DMS114 treated with DMSO at 0.1 percent for 48 hours (cell line): Measurements from ENCODE around the gene PARP11.

Experiments
- DNase-seq: peaks from one replicate; lab custom pipeline; 2025; ENCODE audit not compliant: unreplicated experiment; lab: John Stamatoyannopoulos, UW

The PARP11 gene, protein sequence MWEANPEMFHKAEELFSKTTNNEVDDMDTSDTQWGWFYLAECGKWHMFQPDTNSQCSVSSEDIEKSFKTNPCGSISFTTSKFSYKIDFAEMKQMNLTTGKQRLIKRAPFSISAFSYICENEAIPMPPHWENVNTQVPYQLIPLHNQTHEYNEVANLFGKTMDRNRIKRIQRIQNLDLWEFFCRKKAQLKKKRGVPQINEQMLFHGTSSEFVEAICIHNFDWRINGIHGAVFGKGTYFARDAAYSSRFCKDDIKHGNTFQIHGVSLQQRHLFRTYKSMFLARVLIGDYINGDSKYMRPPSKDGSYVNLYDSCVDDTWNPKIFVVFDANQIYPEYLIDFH

DNA sequence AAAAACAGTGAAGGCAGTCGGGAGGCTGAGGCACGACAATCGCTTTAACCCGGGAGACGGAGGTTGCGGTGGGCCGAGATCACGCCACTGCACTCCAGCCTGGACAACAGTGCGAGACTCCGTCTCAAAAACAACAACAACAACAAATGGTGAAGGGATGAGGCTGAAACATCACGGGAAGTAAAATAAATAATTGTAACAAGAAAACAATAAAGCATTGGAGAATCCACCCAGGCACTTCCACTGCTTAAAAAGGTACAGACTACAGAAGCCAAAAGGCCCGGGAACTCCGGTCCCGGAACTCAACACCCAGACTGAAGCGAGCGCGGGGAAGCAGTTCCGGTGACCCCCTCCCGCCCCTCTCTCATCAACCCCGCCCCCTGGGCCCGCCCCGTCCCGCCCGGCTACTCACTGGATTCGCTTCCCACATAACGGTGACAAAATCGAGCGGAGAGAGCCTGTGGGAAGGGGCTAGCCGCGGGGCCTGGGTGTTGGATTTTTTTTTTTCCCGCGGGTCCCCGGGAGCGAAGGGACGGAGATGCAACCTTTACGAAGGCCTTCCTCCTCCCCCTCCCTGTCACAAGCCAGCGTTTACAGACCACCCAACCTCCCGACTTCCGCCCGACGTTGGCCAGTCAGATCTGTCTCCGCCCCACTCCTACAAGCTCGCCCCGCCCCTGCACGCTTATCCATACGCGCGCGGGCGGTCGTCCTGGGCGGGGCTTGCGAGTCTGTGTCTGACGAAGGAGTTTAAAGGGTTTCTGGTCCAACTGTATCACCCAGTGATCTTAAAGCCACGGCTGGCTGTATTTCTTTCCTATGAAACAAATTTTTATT is at the start of gene PARP11:
Gene PARP11, minus strand, starts transcription at position 600 of the 837 bp plus-strand sequence. Its CDS starts 170 bp downstream, at position 430.
- peak; percentile 97 for DNase-seq

DNA sequence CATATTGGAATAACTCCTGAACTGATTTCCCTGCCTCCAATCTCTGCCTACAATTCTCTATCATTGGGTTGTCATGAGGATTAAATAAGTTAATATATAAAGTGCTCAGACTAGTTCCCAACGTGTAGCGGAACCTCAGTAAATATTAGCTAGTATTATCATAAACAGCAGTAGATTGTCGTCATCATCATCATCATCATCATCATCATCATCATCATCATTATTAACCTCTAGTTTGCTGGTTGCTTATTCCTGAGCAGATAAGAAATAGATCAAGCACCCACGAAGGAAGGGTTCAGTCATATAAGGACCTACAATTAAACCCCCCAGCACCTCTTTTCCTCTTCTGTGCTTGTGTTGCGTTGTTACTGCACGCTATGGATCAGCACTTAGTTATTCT is 48.8 kb upstream of the PARP11 start:
- no peak for DNase-seq

DNA sequence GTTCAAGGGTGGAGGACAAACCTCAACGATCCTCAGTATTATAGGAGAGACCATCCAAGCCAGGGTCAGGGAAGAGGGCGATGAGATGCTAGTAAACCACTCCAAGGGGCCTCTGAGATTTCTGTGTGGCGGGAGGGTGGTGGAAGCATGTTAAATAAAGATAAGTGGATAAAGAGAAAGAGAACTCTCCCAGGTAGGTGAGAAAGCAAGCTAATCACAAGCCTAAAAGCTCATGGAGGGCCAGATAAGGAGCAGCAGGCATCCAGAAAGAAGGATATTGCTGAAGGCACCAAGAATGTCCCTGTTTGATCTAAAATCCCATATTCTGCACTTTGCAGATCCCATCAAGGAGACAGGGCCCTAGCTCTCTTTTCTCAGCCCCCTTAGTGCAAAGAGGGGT is 48.3 kb upstream of the PARP11 start:
- DNase-seq, result no peak

DNA sequence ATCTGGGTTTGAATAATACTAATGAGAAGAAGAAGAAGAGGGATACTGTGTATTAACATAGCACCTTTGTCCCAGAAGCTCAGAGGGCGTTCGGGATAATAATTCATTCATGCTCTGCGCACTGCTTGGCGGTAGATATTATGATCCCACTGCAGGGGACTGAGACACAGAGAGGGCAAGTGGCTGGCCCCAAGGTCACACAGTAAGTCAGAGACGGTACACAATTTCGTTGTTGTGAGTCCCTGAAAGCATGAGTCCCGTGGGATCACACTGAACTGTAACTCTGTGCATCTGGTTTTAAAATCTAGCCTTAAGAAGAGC is 47.9 kb upstream of the PARP11 start:
- DNase-seq, result no peak

DNA sequence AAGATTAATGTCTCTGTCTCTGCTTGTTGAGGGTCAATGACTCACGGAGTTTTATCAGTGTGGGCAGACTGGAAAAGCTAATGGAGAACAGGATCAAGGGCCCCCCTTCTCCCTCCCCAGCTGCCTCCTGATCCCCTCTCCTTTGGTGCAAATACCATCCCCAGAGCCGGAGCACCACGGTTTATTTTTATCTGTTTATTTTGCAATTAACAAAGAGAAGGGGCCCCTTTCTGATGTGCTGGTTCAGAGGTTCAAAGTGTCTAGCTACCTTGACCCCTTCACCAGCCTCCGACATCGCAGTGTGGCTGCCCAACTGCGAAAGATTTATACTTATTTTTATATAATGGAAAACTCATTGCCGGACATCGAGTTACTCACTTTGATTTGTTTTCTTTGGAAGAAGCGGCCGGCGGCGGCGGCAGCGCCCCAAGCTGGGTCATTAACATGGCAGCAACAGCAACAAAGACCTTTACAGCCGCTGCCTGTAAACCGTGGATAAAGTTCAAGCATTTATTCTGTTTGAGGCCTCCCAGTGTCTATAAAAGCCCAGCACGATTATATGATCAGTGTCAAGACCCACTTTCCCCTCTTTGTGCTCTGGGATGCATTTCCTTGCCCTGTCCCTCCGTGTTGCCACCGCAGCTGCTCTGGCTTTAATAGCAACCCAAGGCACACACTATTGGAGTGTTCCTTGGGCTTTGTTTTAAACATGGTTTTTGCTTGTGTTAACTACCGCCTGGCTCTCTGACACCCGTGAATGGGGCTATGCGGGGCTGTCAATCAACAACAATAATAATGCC is 47.4 kb upstream of the PARP11 start:
- DNase-seq, result no peak

DNA sequence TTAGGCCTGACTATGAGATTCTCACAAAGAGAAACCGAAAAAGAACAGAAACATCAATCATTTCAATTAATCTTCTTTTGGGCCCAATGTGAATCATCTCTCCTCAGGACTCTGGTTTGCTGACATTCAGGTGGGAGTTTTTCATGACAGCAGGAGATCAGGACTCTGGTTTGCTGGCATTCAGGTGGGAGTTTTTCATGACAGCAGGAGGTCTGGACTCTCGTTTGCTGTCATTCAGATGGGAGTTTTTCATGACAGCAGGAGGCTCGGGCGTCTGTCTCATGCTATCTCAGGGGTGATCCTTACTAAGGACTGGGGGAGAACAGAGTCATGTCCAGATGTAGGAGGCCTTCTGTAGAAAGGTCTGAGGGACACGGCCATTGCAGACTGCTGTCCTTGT is 40.1 kb upstream of the PARP11 start:
- no peak for DNase-seq

DNA sequence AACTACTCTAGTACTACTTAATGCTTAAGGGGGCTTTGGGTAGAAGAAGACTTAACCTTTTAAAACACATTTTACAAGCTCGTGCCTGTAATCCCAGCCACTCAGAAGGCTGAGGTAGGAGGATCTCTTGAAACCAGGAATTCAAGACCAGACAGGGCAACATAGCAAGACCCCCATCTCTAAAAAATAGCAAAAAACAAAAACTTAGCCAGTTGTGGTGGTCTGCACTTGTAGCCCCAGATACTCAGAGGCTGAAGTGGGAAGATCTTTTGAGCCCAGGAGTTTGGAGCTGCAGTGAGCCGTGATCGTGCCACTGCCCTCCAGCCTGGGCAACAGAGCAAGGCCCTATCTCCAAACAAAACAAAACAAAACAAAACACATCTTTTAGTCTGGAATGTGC is 39.7 kb upstream of the PARP11 start:
- DNase-seq, result no peak

DNA sequence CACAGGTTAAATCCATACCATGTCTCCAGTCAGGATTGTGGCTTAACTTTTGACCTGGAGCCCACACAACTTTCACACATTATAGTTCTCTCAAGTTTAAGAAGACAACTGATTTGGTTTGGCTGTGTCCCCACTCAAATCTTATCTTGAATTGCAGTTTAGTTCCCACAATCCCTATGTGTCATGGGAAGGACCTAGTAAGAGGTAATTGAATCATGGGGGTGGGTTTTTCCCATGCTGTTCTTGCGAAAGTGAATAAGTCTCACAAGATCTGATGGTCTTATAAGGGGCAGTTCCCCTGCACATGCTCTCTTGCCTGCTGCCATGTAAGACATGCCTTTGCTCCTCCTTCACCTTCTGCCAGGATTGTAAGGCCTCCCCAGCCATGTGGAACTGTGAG is 38.2 kb upstream of the PARP11 start:
- DNase-seq, result no peak

DNA sequence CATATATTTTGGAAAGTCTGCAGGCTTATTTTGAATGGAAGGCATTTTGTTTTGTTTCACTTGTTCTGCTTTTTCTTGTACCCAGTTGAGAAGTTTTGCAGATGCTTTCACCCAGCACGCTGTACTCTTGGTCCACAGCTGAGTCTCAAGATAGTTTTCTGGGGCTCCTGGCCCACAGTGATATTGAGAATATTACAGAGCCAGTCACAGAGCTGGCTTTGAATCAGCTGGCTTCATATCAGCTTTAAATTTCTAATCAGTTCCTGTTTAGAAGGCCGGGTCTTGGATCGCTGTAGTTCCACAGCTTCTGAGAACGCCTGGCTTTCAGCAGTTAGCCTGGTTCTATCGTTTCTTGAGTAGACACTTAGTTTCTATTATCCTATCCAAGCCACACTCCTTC is 32.5 kb upstream of the PARP11 start:
- no peak for DNase-seq

DNA sequence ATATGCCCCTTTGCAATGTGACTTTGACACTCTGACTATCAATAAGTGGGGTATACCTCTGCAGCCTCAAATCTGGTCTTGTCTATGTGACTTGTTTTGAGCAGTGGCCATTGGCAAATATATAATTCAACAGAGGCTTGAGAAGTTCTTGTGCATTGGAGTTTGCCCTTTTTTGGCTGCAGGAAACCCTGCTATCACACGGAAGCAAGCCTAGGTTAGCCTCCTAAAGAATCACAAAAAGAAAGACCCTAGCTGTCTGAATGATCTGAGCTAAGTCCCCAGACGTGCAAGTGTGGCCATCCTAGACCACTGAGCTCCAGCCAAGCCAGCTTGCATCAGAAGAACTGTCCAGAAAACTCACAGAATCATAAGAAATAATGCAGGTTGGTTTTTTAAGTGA is 31.8 kb upstream of the PARP11 start:
- DNase-seq, result no peak

DNA sequence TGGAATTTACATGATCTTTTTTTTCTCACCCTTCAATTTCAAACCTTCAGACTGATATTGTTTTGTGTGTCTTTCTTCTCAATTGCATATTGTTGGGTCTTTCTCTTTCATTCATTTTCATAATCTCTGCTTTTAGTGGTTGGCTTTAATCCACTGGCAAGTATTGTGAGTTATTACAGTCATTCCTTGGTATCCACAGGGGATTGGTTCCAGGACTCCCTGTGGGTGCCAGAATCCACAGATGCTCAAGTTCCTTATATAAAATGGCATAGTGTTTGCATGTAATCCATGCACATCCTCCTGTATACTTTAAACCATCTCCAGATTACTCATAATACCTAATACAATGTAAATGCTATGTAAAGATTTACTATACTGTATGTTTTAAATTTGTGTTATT is 29.7 kb upstream of the PARP11 start:
- no peak for DNase-seq

DNA sequence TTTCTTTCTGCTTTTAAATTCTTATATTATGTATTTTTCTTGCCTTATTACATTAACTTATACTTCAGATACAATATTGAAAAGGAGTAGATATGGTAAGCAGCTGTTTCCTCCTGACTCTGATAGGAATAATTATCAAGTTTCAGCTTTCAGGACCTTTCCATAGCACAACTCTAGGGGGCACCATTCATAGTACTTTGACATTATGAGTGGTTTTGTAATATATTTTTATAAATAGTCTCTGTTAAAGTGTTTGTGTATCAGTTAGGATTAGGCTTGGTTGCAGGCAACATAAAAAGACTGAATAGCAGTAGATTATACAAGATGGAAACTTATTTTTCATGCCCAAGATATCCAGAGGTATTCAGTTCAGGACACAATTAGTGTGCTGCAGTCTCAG is 27.9 kb upstream of the PARP11 start:
- no peak for DNase-seq

DNA sequence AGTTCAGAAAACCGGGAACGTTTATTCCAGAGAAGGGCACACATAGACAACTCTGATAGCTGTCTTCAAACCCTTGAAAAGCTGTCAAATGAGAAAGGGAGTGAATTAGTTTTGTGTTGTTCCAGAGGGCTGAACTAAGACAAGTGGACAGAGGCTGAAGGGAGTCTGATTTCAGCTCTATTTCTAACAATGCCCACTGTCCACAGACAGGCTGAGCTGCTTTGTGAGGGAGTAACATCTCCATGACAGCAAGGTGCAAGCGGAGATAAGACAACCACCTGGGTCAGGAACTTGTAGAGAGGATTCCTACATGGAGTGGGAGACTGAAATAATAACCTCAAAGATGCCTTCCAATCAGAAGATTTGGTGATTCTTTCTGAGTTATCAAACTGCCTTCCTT is 25.6 kb upstream of the PARP11 start:
- no peak for DNase-seq

DNA sequence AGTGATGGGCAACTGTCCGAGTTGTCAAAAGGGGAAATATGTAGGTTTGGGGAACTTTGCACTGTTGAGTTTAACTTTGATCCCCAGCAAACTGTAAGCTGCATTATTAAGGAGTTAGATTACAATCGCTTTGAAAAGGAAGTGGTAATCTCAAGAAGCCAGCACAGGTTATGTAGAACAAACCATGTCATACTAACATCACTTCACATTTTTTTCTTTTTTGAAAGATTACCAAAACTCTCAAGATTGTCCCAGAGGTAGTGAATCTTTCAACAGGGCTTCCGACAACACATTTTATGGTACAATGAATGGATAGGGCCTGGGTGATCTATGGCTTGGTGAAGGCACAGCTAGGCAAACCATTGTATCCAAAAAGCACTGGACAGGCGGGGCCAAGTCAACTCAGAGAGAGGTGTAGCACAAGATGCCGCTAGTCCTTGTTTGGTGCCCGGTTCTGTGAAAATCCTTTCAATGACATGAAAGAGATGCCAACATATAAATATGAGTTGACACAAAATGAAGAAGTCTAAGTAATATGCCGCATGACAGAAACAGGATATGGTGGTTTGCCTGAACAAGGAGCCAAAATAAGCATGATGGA is 24.3 kb upstream of the PARP11 start:
- DNase-seq, result no peak

DNA sequence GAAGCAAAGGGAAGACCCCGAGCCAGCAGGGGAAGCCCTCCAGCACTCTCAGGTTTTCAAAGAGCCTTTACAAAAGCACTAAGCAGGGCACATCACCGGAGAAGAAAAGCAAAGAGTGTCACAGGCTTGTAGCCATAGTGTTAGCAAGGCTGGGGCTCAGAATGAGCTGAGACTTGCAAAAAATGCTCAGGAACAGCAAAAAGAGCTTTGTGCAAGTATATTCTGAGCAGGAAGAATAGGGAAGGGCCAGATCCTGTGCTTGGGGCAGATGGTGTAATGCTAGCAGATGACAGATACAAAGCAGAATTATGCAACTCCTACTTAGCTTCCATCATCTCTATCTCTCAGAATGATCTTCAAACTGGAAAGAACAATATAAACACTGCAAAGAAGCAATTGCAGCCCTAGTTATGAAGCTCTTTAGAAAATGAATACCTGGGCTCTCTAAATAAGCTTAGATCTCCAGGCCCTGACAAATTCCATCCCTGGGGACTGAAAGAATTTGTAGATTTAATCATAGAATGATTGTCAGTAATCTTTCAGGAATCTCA is 23.7 kb upstream of the PARP11 start:
- no peak for DNase-seq

DNA sequence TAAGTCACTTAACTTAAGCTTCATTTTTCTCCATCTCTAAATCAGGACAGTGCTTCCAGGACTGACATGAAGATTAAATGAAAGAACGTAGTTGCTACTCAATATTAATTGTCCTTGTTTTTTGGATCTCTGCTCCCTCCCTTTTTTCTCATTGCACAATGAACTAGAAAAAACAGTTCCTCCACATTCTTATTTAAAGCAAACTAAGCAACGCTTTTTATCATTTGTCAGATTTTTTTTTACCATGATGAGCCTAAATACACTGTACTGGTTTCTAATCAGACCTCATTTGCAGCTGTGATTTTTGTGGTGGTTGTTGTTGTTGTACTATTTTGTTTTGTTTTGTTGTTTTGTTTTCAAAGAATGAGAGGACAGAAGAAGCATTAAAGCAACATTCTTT is 23.2 kb upstream of the PARP11 start:
- DNase-seq, result no peak

DNA sequence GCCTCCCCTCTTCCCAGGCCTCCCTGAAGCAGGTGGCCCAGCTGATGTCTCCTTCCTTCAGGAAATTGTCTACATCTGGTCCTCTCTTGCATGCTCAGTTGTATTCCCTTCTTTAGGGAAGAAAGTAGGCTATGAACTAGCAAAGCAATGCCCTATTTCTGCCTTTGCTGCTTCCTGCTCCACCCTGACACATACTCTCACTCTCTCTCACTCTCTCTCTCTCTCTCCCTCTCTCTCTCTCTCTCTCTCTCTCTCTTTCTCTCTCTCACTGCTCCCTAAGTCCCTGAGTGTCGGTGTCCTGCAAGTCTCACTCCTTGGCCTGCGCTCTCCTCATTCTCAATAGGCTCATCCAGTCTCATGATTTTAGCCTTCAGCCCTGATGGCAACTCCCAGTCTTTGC is 19.4 kb upstream of the PARP11 start:
- no peak for DNase-seq

DNA sequence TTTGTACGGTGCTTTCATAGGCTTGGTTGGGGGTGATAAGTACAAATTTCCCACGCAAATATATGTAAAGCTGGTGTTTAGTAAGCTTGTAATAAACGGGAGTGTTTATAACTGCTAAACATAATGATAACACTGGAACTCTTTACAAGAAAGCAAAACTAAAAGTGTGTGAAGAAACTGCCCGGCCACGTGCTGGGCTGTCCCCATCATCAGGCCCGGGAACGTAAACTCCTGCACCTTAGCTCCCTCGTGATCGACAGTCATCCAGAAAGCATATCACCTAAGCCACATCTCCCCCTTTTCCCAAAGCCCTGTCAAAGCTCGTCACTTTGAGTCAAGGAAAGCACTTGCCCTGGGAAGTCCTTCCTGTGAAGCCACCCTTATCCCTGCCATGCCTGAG is 18.0 kb upstream of the PARP11 start:
- DNase-seq, result no peak

DNA sequence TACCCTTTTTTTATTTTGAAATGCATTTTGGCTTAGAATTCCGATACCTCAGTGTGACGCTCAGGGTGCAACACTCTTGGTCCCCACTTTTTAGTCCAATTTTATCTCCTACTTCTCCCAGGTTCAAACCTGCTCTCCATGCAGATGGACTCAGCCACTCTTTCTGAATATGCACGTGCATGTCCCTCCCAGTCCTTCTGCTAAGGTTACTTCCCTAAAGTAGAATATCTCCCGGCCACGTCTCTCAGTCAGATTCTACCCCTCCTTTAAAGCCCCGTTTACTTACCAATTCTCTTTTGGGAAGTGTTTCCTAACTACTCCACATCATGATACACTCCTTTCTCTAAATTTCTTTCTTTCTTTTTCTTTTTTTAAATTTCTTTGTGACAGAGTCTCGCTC is 15.5 kb upstream of the PARP11 start:
- DNase-seq, result no peak

DNA sequence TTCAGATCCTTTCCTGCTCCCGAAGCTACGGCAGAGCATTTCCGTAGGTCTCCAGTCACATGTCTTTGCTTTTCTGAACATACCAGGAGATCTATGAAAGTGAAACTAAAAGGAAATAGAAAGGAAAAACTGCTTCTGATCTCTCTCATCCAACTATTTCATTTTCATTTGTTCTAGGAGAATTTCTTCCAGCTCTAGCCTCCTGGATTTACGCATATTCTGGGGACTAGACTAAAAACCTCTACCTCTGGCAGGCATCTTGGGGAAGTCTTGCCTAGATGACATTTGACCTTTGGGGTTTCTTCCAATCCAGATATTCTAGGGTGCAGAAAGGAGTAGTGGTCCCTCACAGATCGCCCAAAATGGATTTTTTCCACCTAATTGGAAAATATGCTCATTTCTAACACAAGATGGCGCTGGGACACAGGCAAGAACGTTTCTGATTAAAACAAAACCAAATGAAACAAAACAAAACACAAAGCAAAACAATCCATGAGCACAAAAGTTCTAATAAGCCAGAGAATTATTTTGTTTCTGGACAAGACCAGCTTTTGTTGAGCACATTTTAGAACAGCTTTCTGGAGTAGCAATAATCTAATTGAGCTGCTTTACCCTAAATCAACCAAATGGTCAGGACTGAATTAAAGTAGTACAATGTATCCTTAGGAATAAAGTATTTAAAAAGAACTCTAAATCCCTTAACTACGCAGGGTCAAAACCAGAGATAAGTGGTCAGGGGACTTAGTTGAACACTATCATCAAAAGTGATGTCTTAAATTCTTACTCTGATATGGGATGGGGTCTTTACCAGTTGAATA is 12.3 kb upstream of the PARP11 start:
- peak; percentile 28 for DNase-seq
